ENCODE results near the gene GNB1. TPM values are rescaled to one million over a fixed set of nuclear protein-coding genes. Genes with fewer than 3 reads are reported as not detected.

Gene GNB1
- total and polyA plus RNA-seq, 3 donors from 2014 or later = 223 to 256 (median 240) TPM

- DNase-seq = no peak
- Histone ChIP-seq H3K4me3 (no peak overlapping the region), H3K27ac (no peak overlapping the region), H3K36me3 (ENCODE audit: low read depth, missing control alignments) (no peaks in the 10 kb centered on the region), H3K27me3 (no peaks in the 10 kb centered on the region), H3K9me3 (no peaks in the 10 kb centered on the region), H3K4me1 (peaks cover 13% of the 10 kb centered on the region)
- WGBS, 2 donors = 93 to 96% methylated on average over 3 of the region's 3 CpGs
- no peak for TF ChIP-seq CTCF (IDR thresholded peaks at IDR 0.05)
- no peak for TF ChIP-seq POLR2A (IDR thresholded peaks at IDR 0.05)
- intact Hi-C loops (cut with DNase I; ENCODE audit: low total_unique reads) = no loop called here
Observed at GRCh38 chr1:1835546-1835945, 55.3 kb downstream of the GNB1 start.

GRCh38 chr1:1833916-1834325, 57.0 kb downstream of the GNB1 start:
- Histone ChIP-seq H3K36me3 (ENCODE audit: low read depth, missing control alignments) (no peaks in the 10 kb centered on the region), H3K4me3 (no peak overlapping the region), H3K27ac (no peak overlapping the region), H3K4me1 (peaks cover 13% of the 10 kb centered on the region), H3K9me3 (no peaks in the 10 kb centered on the region), H3K27me3 (no peaks in the 10 kb centered on the region)
- 37 to 43% methylated on average over 6 of the region's 6 CpGs for WGBS, 2 donors
- TF ChIP-seq POLR2A (IDR thresholded peaks at IDR 0.05) = no peak
- no peak for TF ChIP-seq CTCF (IDR thresholded peaks at IDR 0.05)
- no peak for DNase-seq
- intact Hi-C loops (cut with DNase I; ENCODE audit: low total_unique reads) = no loop called here

GRCh38 chr1:1833456-1833855, 57.4 kb downstream of the GNB1 start:
- peak; percentile 37 for DNase-seq

GRCh38 chr1:1832820-1833219, 58.1 kb downstream of the GNB1 start:
- no peak overlapping the region for H3K27ac ChIP-seq
- WGBS, 2 donors = 85 to 90% methylated on average over 5 of the region's 5 CpGs
- H3K36me3 ChIP-seq (ENCODE audit: low read depth, missing control alignments) = no peaks in the 10 kb centered on the region
- TF ChIP-seq POLR2A (IDR thresholded peaks at IDR 0.05) = no peak
- TF ChIP-seq CTCF (IDR thresholded peaks at IDR 0.05) = no peak
- H3K4me3 ChIP-seq = no peak overlapping the region
- intact Hi-C loops (cut with DNase I; ENCODE audit: low total_unique reads) = no loop called here
- DNase-seq = no peak
- no peaks in the 10 kb centered on the region for H3K9me3 ChIP-seq
- H3K27me3 ChIP-seq = no peaks in the 10 kb centered on the region
- peaks cover 13% of the 10 kb centered on the region for H3K4me1 ChIP-seq

More at GRCh38 chr1:1833456-1833855, 57.4 kb downstream of the GNB1 start:
- Histone ChIP-seq H3K27ac (no peak overlapping the region), H3K4me1 (peaks cover 13% of the 10 kb centered on the region), H3K9me3 (no peaks in the 10 kb centered on the region), H3K27me3 (no peaks in the 10 kb centered on the region), H3K36me3 (ENCODE audit: low read depth, missing control alignments) (no peaks in the 10 kb centered on the region), H3K4me3 (no peak overlapping the region)
- 53 to 82% methylated on average over 10 of the region's 10 CpGs for WGBS, 2 donors
- intact Hi-C loops (cut with DNase I; ENCODE audit: low total_unique reads) = no loop called here
- TF ChIP-seq CTCF (IDR thresholded peaks at IDR 0.05) (no peak), POLR2A (IDR thresholded peaks at IDR 0.05) (no peak)

GRCh38 chr1:1832166-1832565, 58.7 kb downstream of the GNB1 start:
- WGBS, 2 donors = 79 to 88% methylated on average over 8 of the region's 8 CpGs
- peaks cover 13% of the 10 kb centered on the region for H3K4me1 ChIP-seq
- no peak for DNase-seq
- H3K36me3 ChIP-seq (ENCODE audit: low read depth, missing control alignments) = no peaks in the 10 kb centered on the region
- intact Hi-C loops (cut with DNase I; ENCODE audit: low total_unique reads) = no loop called here
- TF ChIP-seq POLR2A (IDR thresholded peaks at IDR 0.05) = no peak
- no peak for TF ChIP-seq CTCF (IDR thresholded peaks at IDR 0.05)
- H3K27ac ChIP-seq = no peak overlapping the region
- H3K4me3 ChIP-seq = no peak overlapping the region
- no peaks in the 10 kb centered on the region for H3K27me3 ChIP-seq
- H3K9me3 ChIP-seq = no peaks in the 10 kb centered on the region

Data from testis (tissue), 3 donors.